EL (cell line): ENCODE results near the gene CMTM1.
"Not testable (repeated sequence)": the region's sequence is repeated elsewhere in the genome, so short reads cannot be mapped to it uniquely, and the experiment has no call there.

Experiments
- DNase-seq: peaks from one replicate; pipeline ENCODE4 v3.0.0-alpha.2; 2016

The CMTM1 gene

DNA sequence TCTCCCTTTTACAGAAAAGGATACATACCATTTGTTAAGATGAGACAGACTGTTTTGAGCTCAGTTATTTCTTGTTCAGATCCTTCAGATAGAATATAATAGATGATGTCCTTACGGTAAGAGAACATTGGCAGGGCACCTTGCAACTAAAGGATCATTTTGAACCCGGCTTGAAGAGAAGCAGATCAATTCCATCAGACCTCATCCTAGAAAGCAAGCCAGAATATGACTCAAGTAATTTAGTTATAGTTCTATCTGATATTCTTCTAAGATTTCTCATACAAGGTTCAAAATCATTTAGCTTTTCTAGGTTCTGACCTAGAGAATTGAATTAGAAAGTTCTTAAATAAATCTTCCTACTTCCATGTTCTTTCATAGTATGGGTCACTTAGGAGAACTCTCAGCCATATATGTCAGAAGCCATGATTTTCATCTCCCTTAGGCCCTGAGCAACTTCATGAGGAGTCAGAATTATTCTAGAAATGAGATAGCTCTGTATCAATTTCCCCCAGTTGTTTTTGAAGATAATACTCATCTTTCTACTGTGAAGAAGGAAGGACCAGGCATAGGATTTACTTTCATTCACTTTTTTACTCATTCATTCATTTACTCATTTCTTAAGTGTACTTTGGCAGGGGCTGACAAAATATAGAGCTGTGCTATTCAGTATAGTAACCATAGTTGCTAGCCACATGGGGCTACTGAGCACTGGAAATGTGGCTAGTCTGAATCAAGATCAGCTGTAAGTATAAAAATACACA is 2.5 kb upstream of the CMTM1 start:
- DNase-seq = no peak

DNA sequence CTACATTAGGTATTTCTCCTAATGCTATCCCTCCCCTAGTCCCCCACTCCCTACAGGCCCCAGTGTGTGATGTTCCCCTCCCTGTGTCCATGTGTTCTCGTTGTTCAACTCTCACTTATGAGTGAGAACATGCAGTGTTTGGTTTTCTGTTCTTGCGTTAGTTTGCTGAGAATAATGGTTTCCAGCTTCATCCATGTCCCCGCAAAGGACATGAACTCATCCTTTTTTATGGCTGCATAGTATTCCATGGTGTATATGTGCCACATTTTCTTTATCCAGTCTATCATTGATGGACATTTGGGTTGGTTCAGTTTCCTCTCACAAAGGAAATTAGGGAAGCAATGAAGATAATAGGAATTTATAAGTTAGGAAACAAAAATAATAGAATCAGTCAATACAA is 1.0 kb downstream of the CMTM1 start:
- not testable (repeated sequence) for DNase-seq

DNA sequence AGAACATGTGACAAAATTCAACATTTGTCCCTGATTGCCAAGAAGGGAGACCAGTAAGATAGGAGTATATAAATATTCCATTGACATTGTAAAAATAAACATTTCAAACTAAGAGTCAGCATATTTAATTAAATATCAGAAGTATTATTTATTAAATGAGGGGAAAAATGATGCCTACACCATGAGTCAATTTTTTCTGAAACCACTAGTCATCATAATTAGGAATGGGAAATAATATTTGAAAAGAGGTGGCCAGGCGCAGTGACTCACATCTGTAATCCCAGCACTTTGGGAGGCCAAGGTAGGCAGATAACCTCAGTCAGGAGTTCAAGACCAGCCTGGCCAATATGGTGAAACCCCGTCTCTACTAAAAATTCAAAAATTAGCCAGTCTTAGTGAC is 2.1 kb downstream of the CMTM1 start:
- peak; percentile 46 for DNase-seq

DNA sequence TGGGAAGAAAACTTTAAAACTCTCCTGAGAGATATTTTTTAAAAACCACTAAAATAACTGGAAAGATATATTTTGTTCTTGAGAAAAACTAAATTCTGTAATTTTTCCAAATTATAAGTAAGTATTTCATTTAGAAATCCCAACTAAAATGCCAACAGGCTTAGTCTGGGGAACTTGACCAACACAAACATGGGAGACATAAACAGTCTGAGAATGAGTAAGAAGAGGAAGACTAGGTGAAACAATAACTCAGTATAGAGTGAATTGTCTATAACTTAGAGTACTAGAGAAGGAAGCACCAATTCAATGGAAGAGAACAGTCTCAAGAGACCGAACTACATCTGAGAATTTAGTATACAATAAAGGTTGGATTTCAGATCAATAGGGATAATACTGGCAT is 2.9 kb downstream of the CMTM1 start:
- peak; percentile 53 for DNase-seq

DNA sequence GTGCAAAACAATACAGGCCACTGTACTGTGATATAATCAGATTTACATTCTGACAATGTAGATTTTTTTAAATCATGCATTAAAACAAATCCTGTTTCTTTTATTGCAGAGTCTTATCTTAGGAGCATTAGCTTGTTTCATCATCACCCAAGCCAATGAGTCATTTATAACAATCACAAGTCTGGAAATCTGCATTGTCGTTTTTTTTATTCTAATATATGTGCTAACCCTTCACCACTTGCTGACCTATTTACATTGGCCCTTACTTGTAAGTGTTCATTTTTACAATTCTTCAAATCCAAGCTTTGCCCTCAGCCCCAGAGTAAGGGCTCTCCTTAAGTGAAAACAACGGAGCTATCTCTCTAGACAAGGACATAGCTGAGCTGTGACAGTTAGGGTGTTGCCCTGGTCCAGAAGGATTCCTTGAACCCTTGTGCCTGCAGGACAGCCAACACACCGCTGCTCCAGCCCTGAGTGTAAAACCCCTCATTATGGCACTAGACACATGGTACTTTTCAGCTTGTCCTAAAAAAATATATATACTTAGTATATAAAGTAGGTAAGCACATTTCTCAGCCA is 3.7 kb downstream of the CMTM1 start:
- DNase-seq = peak; percentile 57

DNA sequence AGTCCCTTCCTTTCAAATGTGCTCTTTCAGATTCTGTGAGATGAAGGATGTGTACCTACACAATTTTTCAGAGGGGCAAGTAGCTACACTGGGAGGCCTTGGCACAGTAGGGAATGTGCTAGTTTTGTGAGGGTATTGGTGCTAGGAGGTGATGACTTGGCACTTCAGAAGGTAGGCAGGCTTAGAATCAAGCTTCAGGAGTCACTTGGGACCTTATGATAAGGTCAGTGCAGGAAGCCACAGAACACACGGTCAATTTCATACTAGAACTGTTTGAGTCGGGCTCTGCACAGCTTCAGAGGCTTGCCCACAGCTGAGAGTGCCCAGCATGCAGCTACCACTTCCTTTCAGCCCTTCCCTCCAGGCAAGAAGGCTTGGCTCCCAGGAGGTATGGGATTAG is 6.1 kb downstream of the CMTM1 start:
- no peak for DNase-seq

DNA sequence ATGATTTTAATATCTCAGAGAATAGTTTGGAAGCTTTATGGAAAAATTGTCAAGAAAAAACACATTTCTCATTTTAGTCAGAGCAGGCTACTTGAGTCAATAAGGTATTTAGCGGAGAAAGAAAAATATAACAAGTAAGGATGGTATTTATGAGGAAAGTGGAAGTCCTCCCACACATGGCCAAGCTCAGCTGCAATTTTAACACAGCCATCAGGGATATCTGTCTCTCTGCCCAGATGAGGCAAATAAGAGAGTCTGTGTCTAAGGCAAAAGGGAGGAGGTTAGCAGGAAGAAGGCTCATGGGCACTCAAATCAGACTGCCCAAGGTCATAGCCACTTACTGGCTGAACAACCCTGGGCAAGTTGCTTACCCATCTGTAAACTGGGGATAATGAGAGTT is 7.8 kb downstream of the CMTM1 start:
- DNase-seq = no peak

DNA sequence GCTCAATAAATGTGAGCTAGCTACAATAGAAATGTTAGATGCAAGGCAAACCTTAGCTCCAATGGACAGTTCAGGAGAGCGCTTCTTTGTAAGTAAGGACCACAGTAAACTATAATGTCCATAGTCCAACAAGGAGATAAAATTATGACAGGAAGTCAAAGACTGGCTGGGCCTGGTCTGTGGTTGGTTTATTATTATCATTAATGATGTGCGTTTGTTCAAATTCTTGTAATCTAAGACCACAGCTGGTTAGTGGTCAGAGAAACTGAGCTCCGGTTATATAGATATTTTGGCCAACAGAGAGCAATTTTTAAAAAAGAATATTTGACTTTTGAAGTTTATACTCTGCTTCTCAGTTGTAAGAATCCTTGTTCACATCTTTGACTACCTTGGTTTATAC is 8.3 kb downstream of the CMTM1 start:
- no peak for DNase-seq

DNA sequence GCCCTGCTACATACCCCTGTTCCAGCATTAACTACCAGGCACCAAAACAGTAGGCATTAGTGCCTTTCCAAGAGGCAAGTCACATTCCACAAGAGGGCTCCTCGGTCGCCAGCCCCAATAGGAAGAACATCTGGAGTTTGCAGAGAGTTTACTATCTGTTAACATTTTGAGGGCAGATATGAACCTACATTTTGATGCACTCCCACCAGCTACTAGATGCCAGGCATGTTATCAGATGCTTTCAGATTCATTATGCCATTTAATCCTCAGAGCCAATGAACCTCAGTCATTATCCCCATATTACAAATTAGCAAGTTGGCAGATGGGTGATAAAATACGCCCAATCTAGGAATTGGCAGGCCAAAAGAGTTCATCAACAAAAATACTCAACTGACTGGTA is 8.8 kb downstream of the CMTM1 start:
- DNase-seq = no peak

DNA sequence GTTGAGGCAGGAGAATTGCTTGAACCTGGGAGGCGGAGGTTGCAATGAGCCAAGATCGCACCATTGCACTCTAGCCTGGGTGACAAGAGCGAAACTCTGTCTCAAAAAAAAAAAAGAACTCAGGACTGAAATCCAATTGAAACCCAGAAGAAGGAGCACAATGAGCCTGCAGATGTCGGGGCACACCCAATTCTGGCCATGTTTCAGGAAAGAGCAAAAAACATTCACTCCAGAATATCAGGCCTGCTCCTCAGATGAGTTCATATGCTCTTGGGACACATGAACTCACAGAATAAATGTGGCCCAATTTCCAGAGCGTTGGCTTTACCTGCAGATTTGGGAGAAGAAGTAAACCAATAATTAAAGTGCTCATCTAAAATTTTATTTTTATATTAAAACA is 10.1 kb downstream of the CMTM1 start:
- DNase-seq = no peak

DNA sequence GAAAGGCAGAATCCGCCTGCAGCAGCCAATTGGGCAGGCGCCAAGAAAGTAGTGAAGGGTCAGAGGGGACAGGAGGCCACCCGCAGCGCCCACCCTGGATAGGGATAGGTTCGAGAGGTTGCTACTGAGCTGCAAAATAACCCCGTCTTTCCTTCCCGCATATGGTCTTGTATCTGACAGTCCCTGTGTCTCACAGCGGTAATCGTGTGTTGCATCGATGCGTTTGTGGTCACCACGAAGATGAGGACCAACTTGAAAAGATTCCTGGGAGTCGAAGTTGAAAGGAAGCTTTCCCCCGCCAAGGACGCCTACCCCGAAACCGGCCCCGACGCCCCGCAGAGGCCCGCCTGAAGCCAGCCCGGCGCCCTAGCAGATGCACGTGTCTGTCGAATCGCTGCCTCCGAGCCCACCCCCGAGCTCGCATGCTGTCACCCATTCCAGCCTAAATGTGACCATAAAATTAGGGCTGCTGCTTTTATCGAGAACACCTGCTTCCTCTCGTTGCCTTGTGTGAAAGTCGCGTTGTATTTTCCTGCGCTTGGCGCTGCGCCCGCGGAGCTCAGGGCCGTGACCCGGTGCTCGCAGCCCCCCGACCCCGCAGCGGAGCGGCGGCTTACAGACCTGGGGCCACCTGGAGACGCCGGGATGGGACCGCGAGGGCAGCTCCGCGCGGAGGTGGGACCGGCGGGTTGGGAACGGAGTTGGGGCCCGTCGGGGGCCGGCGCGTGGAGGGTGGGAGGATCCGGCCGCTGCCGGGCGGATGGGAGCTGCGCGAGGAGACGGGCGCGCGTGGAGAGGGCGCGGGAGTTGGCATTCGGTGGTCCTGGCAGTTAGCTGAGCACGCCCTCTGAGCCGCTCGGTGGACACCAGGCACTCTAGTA is 12.7 kb downstream of the CMTM1 start, which contains the start of gene CMTM2:
CMTM2 (plus strand) TSS at position 813 of the 881 bp plus-strand sequence. CDS start 145 bp downstream, outside the sequence.
- DNase-seq = no peak

DNA sequence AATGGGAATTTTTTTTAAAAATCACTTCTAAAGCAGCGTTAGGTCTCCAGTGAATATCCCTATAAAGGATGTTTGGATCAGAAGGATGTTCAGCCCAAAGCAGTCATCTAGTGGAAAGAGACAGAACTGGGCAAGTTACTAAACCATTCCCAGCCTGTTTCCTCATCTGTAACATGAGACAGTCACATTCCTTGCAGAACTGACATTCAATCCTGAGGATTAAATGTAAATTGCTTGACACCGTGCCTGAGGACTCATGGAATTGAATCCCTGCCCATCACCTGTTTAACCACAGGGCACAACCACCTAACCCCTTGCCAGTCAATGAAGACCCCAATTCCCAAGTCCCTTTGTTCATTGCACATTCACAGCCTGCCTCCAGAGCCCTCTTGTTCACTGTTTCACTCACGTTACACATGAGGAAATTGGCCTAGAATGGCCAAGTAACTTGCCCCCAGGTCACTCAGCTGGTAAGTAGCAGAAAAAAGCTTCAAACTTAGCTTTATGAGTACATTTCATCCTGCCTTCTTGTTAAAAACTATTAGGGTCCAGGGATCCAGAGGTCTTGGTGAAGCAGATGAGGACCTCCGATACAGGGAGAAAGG is 14.5 kb downstream of the CMTM1 start:
- peak; percentile 63 for DNase-seq

DNA sequence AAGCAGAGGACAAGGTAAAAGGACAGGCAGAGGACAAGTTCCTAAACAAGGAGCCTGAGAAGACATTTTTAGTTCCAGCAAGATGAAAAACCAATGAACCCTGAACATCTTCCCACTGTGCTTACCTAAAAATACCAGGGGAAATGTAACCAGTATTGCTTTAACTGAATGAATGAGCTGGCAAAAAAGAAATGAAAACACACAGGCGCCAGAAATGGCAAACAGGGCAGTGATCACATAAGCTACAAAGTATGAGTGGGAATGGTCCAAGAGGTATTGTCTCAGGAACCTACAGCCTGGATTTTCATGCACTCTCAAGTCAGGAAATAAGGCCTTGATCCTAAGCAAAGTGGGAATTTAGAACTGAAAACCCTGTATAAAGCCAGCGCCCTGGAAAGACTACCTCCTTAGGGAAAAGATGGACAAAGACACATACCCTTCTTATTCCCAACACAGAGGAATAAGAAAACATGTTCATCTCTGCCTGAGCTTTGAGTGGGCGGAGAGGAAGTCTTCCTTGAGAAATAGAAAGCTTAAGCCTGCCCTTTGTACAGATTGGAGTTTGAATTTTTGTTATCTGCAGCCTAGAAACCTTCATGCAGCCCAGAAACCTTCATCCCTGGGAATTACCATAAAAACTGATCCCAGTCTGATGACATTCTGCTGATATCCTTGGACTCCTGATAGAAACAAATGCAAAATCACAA is 15.2 kb downstream of the CMTM1 start:
- DNase-seq = no peak

DNA sequence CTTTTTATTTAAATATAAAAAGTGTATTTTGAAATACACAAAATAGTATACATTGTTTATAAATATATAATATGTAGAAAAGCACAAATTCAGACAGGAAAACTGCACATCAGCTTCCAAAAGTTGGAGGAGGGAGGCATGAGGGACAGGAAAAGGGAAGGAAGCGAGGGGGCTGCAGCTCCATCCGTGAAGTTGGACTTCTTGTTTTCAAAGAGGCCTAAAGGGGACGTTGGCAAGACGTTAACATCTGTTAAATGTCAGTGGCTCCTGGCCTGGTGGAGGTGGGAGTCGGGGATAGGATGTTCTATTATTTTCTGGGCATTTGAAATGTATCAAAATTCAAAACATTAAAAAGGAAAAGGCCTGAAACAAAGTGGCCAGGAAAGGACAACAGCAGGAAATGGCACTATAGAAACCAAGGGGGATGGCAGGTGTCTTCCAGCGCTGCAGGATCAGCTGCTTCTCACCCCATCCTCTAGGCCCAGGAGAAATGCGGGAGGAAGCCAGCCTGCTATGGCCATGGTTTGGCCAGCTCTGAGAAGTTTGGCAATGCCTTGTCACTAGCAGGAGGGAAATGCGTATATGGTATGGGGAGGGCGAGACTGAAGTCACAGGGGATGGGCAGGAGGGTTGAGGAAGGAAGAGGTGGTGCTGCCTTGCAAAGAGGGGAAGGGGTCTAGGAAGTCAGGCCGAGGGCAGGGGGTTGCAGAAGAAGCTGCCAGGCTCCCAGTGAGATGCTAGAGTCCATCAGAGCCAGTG is 19.4 kb downstream of the CMTM1 start:
- no peak for DNase-seq

DNA sequence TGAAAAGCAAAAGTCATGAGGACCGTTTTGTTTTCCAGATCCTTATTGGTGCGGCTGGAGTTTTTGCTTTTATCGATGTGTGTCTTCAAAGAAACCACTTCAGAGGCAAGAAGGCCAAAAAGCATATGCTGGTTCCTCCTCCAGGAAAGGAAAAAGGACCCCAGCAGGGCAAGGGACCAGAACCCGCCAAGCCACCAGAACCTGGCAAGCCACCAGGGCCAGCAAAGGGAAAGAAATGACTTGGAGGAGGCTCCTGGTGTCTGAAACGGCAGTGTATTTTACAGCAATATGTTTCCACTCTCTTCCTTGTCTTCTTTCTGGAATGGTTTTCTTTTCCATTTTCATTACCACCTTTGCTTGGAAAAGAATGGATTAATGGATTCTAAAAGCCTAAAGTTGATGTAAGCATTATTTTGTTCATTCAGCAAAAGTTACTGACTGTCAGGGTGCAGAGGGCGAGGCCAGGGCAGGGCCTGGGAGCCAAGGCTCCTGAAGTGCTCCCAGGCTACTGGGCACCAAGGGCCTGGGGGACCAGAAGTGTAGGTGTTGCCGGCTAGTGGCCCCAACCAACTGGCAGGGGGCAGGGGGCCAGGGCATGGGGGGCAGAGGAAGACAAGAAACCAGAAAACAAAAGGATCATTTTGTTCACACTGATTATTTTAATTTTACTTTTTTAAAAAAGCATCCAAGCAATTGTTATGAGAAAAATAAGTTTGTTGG is 21.8 kb downstream of the CMTM1 start:
- no peak for DNase-seq

DNA sequence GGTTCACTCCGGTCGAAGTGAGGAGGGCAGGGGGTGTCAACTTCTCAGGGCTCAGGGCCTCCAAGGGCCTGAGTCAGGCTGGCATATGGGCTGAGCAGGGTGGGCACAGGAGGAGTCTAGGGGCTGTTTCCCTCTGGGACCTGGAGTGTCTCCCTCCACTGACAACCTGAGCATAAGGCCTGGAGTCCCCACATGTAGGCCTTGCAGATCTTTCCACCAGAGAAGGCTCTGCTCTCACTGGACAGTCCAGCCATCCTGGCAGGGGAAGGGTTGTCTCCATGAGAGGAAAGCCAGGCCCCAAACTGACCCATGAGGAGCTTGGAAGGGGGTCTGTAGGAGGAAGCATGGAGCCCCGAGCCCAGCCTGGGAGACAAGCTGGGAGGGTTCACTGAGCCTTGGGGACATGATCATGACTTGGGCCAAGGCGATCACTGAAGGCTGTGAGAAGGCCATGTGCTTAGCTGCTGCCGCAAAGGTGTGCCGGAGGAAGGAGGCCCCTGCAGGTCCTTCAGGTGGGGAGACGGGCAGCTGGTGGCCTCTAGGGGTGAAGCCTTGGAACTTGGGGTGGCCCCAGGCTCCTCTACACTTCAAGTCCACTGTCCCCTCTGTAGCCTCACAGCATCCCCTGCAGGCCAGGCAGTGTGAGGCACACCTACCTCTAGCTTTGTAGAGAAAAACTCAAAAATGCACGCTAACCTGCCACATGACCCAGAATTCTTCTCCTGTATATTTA is 22.9 kb downstream of the CMTM1 start:
- DNase-seq = peak; percentile 32

DNA sequence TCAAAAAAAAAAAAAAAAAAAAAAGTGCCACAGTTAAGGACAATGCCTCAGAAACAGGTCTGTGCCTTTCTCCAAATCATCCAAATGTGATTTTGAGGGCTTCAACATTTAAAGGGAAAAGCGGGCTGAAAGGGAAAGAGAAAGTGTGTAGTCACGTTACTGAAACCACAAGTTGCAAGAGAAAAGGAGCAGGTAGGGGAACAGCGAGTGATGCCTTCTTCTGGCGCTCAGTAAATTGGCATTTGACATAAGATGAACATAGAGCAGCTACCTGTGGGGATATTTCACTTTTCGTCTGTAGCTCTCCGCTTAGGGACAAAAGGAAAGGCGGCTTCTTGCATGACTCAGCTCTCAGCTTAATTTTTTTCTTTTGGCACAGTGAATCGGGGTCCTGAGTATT is 24.1 kb downstream of the CMTM1 start:
- no peak for DNase-seq

DNA sequence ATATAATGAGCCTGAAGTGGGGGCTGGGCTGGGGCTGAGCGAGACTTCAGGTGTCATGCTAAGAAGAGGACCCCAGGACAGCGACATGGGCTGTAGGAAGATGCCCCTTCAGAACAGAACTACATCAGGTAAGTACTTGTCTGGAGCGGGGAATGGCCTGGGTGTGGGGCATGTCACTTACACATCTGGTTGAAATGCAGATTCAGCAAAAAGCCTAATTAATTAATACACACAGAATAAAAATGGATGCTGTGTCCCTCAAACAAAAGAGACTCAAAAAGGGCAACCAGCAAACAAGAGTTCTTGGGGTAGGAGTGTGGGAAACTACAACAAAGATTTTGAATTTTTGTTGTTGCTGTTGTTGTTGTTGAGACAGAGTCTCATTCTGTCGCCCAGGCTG is 24.8 kb downstream of the CMTM1 start:
- no peak for DNase-seq

DNA sequence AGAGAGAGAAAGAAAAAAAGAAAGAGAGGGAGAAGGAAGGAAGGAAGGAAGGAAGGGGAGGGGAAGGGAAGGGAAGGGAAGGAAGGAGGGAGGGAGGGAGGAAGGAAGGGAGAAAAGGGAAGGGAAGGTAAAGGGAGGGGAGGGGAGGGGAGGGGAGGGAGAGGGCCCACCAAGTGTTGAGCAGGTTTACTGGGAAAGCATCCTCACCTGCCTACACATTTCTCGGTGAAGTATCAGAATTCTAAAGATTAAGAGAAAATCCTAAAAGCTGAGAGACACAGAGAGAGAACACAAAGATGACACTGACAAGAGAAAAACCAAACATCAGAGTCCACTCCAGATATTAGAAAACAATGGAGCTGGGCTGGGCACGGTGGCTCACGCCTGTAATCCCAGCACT is 26.0 kb downstream of the CMTM1 start:
- DNase-seq = no peak

DNA sequence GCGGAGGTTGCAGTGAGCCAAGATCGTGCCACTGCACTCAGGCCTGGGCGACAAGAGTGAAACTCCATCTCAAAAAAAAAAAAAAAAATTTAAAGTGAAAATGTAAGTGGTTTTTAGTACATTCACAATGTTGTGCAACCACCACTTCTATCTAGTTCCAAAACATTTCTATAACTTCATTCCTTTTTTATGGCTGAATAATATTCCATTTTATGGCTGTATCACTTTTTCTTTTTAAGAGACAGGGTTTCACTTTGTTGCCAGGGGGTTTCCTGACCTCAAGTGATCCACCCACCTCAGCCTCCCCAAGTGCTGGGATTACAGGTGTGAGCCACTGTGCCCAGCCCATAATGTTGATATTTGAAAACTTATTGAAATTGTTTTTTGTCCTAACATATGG is 26.6 kb downstream of the CMTM1 start:
- DNase-seq = no peak

DNA sequence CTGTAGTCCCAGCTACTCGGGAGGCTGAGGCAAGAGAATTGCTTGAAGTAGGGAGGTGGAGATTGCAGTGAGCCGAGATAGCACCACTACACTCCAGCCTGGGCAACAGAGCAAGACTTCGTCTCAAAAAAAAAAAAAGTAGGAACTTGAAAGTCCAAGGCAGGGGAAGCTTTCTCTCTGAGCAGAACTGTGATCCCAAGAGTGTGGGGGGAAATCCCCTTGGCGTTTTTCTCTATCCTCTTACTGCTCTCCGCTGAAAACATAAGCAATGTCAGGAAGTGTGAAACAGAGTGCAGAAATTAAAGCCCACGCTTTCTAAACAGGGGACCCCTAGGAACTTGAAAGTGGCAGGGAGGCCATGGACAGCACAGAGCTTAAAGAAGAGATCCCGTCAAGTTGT is 28.5 kb downstream of the CMTM1 start:
- no peak for DNase-seq
